T-helper 9 cell (primary cell): ENCODE results near the gene CDH26.

Source experiments
- DNase-seq: peaks from one replicate; pipeline ENCODE4 v3.0.0-alpha.2; 2020

The CDH26 gene

GRCh38 chr20:60049601-60050000 lies 91.4 kb downstream of the CDH26 start:
- no peak for DNase-seq

GRCh38 chr20:60050193-60050947 lies 92.1 kb downstream of the CDH26 start:
- DNase-seq, result no peak

- DNase-seq, result no peak
Measured at GRCh38 chr20:60051911-60052310, 93.7 kb downstream of the CDH26 start.

GRCh38 chr20:60052322-60052721 lies 94.1 kb downstream of the CDH26 start:
- no peak for DNase-seq

- no peak for DNase-seq
Measured at GRCh38 chr20:60053125-60053817, 95.0 kb downstream of the CDH26 start.

- no peak for DNase-seq
Measured at GRCh38 chr20:60053818-60054190, 95.6 kb downstream of the CDH26 start.

- no peak for DNase-seq
Measured at GRCh38 chr20:60054716-60055634, 96.8 kb downstream of the CDH26 start.

- peak; percentile 22 for DNase-seq
Measured at GRCh38 chr20:60055740-60056139, 97.5 kb downstream of the CDH26 start.

- no peak for DNase-seq
Measured at GRCh38 chr20:60056407-60057122, 98.3 kb downstream of the CDH26 start.

GRCh38 chr20:60057123-60057865 lies 99.1 kb downstream of the CDH26 start:
- DNase-seq, result peak; percentile 50

GRCh38 chr20:60057866-60058807 lies 99.9 kb downstream of the CDH26 start:
- DNase-seq, result no peak

GRCh38 chr20:60058879-60059278 lies 100.7 kb downstream of the CDH26 start:
- no peak for DNase-seq

GRCh38 chr20:60060006-60060557 lies 101.9 kb downstream of the CDH26 start:
- no peak for DNase-seq

- no peak for DNase-seq
Measured at GRCh38 chr20:60060593-60060992, 102.4 kb downstream of the CDH26 start.

- no peak for DNase-seq
Measured at GRCh38 chr20:60062431-60063047, 104.3 kb downstream of the CDH26 start.

- no peak for DNase-seq
Measured at GRCh38 chr20:60063048-60063451, 104.8 kb downstream of the CDH26 start.

- no peak for DNase-seq
Measured at GRCh38 chr20:60063739-60064380, 105.6 kb downstream of the CDH26 start.
